Astrocyte (in vitro differentiated cells and primary cell): ENCODE measurements around the gene FRY. TPM values are rescaled to one million over a fixed set of nuclear protein-coding genes. Genes with fewer than 3 reads are reported as not detected.

Source experiments
- DNase-seq: peaks from one replicate; pipeline ENCODE4 v3.0.0-alpha.2; 2010; ENCODE audit warnings: low read depth
- FAIRE-seq: peaks from 2 replicates; lab custom pipeline; 2011; peaks lifted over from hg19 to GRCh38; lab: Jason Lieb, UNC
- H2AFZ ChIP-seq: 2 replicates; pipeline ENCODE4 v1.6.0; 2012; ENCODE audit warnings: low read depth, low read length, inconsistent platforms
- H3K27ac ChIP-seq: 2 replicates; pipeline ENCODE4 v1.5.1; 2011; ENCODE audit warnings: low read depth, low read length, inconsistent platforms
- H3K27me3 ChIP-seq: 2 replicates; pipeline ENCODE4 v1.6.0; 2011; ENCODE audit warnings: low read length, inconsistent platforms; ENCODE audit not compliant: insufficient read depth
- H3K36me3 ChIP-seq: 2 replicates; pipeline ENCODE4 v1.5.1; 2011; ENCODE audit warnings: low read length, inconsistent platforms; ENCODE audit not compliant: insufficient read depth
- H3K4me1 ChIP-seq: 2 replicates; pipeline ENCODE4 v1.5.1; 2011; ENCODE audit warnings: low read length, inconsistent platforms; ENCODE audit not compliant: insufficient read depth
- H3K4me2 ChIP-seq: 2 replicates; pipeline ENCODE4 v1.6.0; 2012; ENCODE audit warnings: low read length, inconsistent platforms
- H3K4me3 ChIP-seq: 2 replicates; pipeline ENCODE4 v1.5.1; 2011; ENCODE audit warnings: low read depth, mild to moderate bottlenecking, low read length, inconsistent platforms; ENCODE audit not compliant: insufficient read depth
- H3K79me2 ChIP-seq: 2 replicates; pipeline ENCODE4 v1.6.0; 2012; ENCODE audit warnings: mild to moderate bottlenecking, low read length, inconsistent platforms; ENCODE audit not compliant: insufficient read depth
- H3K9ac ChIP-seq: 2 replicates; pipeline ENCODE4 v1.6.0; 2012; ENCODE audit warnings: mild to moderate bottlenecking, low read length, inconsistent platforms
- H3K9me3 ChIP-seq: 2 replicates; pipeline ENCODE4 v1.5.1; 2012; ENCODE audit warnings: low read depth, mild to moderate bottlenecking, low read length, inconsistent platforms; ENCODE audit not compliant: insufficient read depth
- H4K20me1 ChIP-seq: 2 replicates; pipeline ENCODE4 v1.6.0; 2012; ENCODE audit warnings: low read length, inconsistent platforms; ENCODE audit not compliant: insufficient read depth
- H3K27ac Mint-ChIP-seq: one replicate; pipeline ENCODE4 v1.8.0; 2021; ENCODE audit warnings: mild to moderate bottlenecking, mixed read lengths; ENCODE audit not compliant: unreplicated experiment
- H3K27me3 Mint-ChIP-seq: one replicate; pipeline ENCODE4 v1.8.0; 2021; ENCODE audit warnings: low read depth, mixed read lengths; ENCODE audit not compliant: unreplicated experiment
- H3K36me3 Mint-ChIP-seq: one replicate; pipeline ENCODE4 v1.8.0; 2021; ENCODE audit warnings: low read depth, mixed read lengths; ENCODE audit not compliant: unreplicated experiment
- H3K4me1 Mint-ChIP-seq: one replicate; pipeline ENCODE4 v1.8.0; 2021; ENCODE audit warnings: low read depth, mixed read lengths; ENCODE audit not compliant: unreplicated experiment
- H3K4me3 Mint-ChIP-seq: one replicate; pipeline ENCODE4 v1.8.0; 2021; ENCODE audit warnings: mild to moderate bottlenecking, moderate library complexity, mixed read lengths; ENCODE audit not compliant: unreplicated experiment
- H3K9me3 Mint-ChIP-seq: one replicate; pipeline ENCODE4 v1.8.0; 2021; ENCODE audit warnings: mild to moderate bottlenecking, mixed read lengths; ENCODE audit not compliant: unreplicated experiment
- EZH2 ChIP-seq: IDR thresholded peaks from 2 replicates; pipeline ENCODE4 v1.6.1; 2012; ENCODE audit warnings: mild to moderate bottlenecking, low read length, inconsistent platforms; ENCODE audit not compliant: insufficient read depth
- total RNA-seq: library from RNA; stranded (reverse); gene quantifications from 2 replicates; pipeline ENCODE4 v1.2.1, GENCODE V29; 2021
- TF ChIP-seq, protein P1 (sequence below): IDR thresholded peaks from 2 replicates; pipeline ENCODE4 v1.5.1; 2011; ENCODE audit warnings: low read depth, mild to moderate bottlenecking, inconsistent platforms, low read length, moderate library complexity; ENCODE audit not compliant: insufficient read depth

FRY gene
- total RNA-seq, 1 donor from 2014 or later = 4.6 TPM

DNA sequence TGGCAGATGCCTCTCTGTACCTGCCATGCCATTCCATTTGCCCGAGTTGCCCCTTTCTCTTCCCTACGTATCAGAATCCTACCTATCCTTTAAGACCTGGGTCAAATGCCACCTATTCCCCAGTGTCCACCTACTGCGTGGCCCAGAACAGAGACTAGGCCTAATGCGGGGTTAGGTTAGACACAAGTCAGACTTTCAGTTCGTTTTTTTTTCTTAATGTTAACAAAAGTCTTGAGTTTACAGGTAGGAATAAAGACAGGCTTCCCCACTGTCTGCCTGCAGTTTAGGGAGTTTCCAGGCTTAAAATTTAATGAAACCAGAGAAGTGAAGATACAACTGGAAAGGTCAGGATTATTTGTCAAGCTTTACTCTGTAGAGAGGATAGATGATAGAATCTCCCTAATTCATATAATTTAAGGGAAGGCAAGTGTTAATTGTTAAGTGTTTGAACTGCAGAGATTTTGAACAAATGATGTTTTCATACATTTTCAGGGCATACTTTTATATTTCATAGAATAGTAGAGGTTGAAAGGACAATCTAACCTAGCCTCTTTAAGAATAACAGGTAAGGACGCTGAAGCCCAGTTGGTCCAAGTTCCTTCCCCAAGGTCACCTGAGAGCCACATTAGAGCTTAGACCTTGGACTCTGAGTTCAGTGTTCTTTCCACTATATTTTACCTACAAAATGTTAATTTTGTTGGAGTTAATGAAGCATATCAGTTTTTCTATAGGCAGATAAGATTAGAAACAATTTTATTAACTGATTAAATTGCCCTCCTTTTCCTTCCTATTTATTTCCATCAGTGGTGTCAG, 35.8 kb downstream of the FRY start:
- Histone ChIP-seq H2AFZ (no peak overlapping the region), H3K9ac (no peak overlapping the region), H3K27me3 (no peaks in the 10 kb centered on the region), H3K4me2 (no peak overlapping the region), H3K79me2 (no peaks in the 10 kb centered on the region), H3K4me1 (no peaks in the 10 kb centered on the region), H3K9me3 (no peaks in the 10 kb centered on the region), H4K20me1 (no peaks in the 10 kb centered on the region), H3K4me3 (no peak overlapping the region), H3K27ac (no peak overlapping the region), H3K36me3 (no peaks in the 10 kb centered on the region)
- Mint-ChIP-seq H3K4me3 (no peak overlapping the region), H3K36me3 (no peaks in the 10 kb centered on the region), H3K9me3 (peaks cover 5% of the 10 kb centered on the region), H3K27ac (no peak overlapping the region), H3K27me3 (no peaks in the 10 kb centered on the region), H3K4me1 (peaks cover 4% of the 10 kb centered on the region)
- DNase-seq (no peak), FAIRE-seq (no peak)
- TF ChIP-seq EZH2 = no peak

DNA sequence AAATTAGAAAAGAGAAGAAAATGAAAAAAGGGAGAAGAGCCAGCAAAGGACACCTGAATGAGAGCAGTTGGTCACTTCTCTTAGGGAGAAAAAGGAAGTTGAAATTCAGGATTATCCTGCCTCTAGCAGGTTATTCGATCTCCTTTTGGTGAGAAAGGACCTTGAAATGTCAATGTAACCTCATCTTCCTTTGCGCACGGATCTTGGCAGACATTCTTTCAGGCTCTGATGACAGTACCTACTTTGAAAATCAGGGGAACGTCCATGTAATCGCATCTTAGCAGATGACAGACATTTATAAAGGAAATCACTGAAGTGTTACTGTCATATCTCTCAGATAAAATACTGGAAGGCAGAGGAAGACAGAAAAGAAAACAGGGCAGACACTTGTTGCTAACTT, 36.7 kb downstream of the FRY start:
- Histone ChIP-seq H3K4me2 (no peak overlapping the region), H2AFZ (no peak overlapping the region), H3K9me3 (no peaks in the 10 kb centered on the region), H3K4me1 (no peaks in the 10 kb centered on the region), H3K4me3 (no peak overlapping the region), H3K27me3 (no peaks in the 10 kb centered on the region), H4K20me1 (no peaks in the 10 kb centered on the region), H3K27ac (no peak overlapping the region), H3K36me3 (no peaks in the 10 kb centered on the region), H3K79me2 (no peaks in the 10 kb centered on the region), H3K9ac (no peak overlapping the region)
- H3K36me3 Mint-ChIP-seq = no peaks in the 10 kb centered on the region
- H3K27ac Mint-ChIP-seq = no peak overlapping the region
- no peaks in the 10 kb centered on the region for H3K27me3 Mint-ChIP-seq
- TF ChIP-seq, protein P1, sequence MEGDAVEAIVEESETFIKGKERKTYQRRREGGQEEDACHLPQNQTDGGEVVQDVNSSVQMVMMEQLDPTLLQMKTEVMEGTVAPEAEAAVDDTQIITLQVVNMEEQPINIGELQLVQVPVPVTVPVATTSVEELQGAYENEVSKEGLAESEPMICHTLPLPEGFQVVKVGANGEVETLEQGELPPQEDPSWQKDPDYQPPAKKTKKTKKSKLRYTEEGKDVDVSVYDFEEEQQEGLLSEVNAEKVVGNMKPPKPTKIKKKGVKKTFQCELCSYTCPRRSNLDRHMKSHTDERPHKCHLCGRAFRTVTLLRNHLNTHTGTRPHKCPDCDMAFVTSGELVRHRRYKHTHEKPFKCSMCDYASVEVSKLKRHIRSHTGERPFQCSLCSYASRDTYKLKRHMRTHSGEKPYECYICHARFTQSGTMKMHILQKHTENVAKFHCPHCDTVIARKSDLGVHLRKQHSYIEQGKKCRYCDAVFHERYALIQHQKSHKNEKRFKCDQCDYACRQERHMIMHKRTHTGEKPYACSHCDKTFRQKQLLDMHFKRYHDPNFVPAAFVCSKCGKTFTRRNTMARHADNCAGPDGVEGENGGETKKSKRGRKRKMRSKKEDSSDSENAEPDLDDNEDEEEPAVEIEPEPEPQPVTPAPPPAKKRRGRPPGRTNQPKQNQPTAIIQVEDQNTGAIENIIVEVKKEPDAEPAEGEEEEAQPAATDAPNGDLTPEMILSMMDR = no peak
- TF ChIP-seq EZH2 = no peak
- FAIRE-seq (no peak), DNase-seq (no peak)
- peaks cover 5% of the 10 kb centered on the region for H3K9me3 Mint-ChIP-seq
- H3K4me3 Mint-ChIP-seq = no peak overlapping the region
- H3K4me1 Mint-ChIP-seq = peaks cover 7% of the 10 kb centered on the region

DNA sequence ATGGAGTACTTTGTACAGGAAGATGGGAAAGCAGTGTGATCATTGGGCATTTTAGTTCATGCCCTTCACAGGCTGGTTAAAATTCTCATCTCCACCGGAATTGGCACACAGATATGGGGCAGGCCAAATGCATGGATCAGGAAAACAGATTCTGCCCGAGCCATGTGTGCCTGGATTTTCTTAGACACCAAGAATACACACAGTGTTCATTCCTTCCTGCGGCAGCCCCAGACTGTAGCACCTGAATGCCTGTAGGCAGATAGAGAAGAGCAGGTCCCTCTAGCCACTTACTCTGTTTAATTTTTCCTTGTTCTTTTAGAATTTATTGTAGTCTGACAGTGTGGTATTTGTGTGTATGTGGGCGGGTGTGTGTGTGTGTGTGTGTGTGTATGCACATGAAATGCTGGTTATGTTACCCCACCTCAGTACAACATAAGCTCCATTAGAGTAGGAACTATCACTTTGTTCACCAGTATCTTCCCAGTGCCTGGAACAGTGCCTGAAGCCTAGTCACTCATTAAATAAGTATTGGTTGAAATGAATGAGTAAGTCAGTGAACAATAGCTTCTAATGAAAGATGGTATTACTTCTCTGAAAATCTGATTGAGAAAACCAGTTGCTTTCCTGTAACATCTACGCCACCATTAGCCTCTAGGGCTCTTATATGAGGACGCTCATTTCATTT, 41.7 kb downstream of the FRY start:
- Histone ChIP-seq H3K9me3 (no peaks in the 10 kb centered on the region), H4K20me1 (no peaks in the 10 kb centered on the region), H3K4me3 (no peak overlapping the region), H3K27ac (no peak overlapping the region), H3K9ac (no peak overlapping the region), H3K79me2 (no peaks in the 10 kb centered on the region), H3K36me3 (no peaks in the 10 kb centered on the region), H2AFZ (no peak overlapping the region), H3K4me2 (no peak overlapping the region), H3K27me3 (no peaks in the 10 kb centered on the region), H3K4me1 (no peaks in the 10 kb centered on the region)
- H3K27me3 Mint-ChIP-seq = no peaks in the 10 kb centered on the region
- H3K9me3 Mint-ChIP-seq = peaks cover 5% of the 10 kb centered on the region
- no peak overlapping the region for H3K4me3 Mint-ChIP-seq
- no peaks in the 10 kb centered on the region for H3K36me3 Mint-ChIP-seq
- FAIRE-seq = no peak
- DNase-seq = no peak
- TF ChIP-seq, protein P1 = no peak
- TF ChIP-seq EZH2 = no peak
- H3K4me1 Mint-ChIP-seq = peaks cover 5% of the 10 kb centered on the region
- H3K27ac Mint-ChIP-seq = no peak overlapping the region
